Karpas-422 (cell line): ENCODE data around the gene RIPPLY2. TPM values are rescaled to one million over a fixed set of nuclear protein-coding genes. Genes with fewer than 3 reads are reported as not detected.

Experiments used
- DNase-seq: peaks from one replicate; pipeline ENCODE4 v3.0.0-alpha.2; 2015
- H2AFZ ChIP-seq: fragments of 200-600 bp; sonication (generic); 2 replicates; pipeline ENCODE4 v1.6.1; 2014; ENCODE audit warnings: antibody characterized with exemption, low read length, mixed read lengths
- H3K27ac ChIP-seq: fragments of 200-600 bp; sonication (generic); 2 replicates; pipeline ENCODE4 v1.5.1; 2014; ENCODE audit warnings: mild to moderate bottlenecking, low read length, moderate library complexity
- H3K27me3 ChIP-seq: fragments of 200-600 bp; sonication (generic); 2 replicates; pipeline ENCODE4 v1.6.1; 2014; ENCODE audit warnings: low read length, mixed read lengths
- H3K36me3 ChIP-seq: fragments of 200-600 bp; sonication (generic); 2 replicates; pipeline ENCODE4 v1.6.1; 2014; ENCODE audit warnings: low read length, mixed read lengths; ENCODE audit not compliant: insufficient read depth
- H3K4me1 ChIP-seq: fragments of 200-600 bp; sonication (generic); 2 replicates; pipeline ENCODE4 v1.6.1; 2014; ENCODE audit warnings: mild to moderate bottlenecking, low read length, mixed read lengths
- H3K4me2 ChIP-seq: fragments of 200-600 bp; sonication (generic); 2 replicates; pipeline ENCODE4 v1.6.1; 2014; ENCODE audit warnings: low read length, low read depth, mild to moderate bottlenecking; ENCODE audit not compliant: poor library complexity, severe bottlenecking
- H3K4me3 ChIP-seq: fragments of 200-600 bp; sonication (generic); 2 replicates; pipeline ENCODE4 v1.5.1; 2014; ENCODE audit warnings: mild to moderate bottlenecking, antibody characterized with exemption, low read length, mixed read lengths
- H3K79me2 ChIP-seq: fragments of 200-600 bp; sonication (generic); 2 replicates; pipeline ENCODE4 v1.6.1; 2014; ENCODE audit warnings: mild to moderate bottlenecking, low read length, mixed read lengths
- H3K9ac ChIP-seq: fragments of 200-600 bp; sonication (generic); 2 replicates; pipeline ENCODE4 v1.6.0; 2014; ENCODE audit warnings: low read length
- H3K9me2 ChIP-seq: fragments of 200-600 bp; sonication (generic), shearing (Covaris generic); replicated peaks from 2 replicates; pipeline ENCODE4 v1.6.0; 2014; ENCODE audit warnings: mild to moderate bottlenecking, low read length, moderate library complexity; ENCODE audit not compliant: insufficient read depth
- H3K9me3 ChIP-seq: fragments of 300-700, 200-600 bp; sonication (generic); 2 replicates; pipeline ENCODE4 v1.6.1; 2014; ENCODE audit warnings: low read length, mixed read lengths
- H4K20me1 ChIP-seq: fragments of 200-600 bp; sonication (generic); 2 replicates; pipeline ENCODE4 v1.6.1; 2014; ENCODE audit warnings: mild to moderate bottlenecking, antibody characterized with exemption, low read length, low read depth; ENCODE audit not compliant: insufficient read depth
- total RNA-seq: library from RNA; depleted of rRNA; stranded (reverse); fragments of >200 nt; shearing (Covaris generic); gene quantifications from 2 replicates; pipeline ENCODE4 v1.2.3, GENCODE V29; 2014; ENCODE audit warnings: low replicate concordance

The RIPPLY2 gene
- total RNA-seq, 1 experiment from 2014 or later = not detected

DNA sequence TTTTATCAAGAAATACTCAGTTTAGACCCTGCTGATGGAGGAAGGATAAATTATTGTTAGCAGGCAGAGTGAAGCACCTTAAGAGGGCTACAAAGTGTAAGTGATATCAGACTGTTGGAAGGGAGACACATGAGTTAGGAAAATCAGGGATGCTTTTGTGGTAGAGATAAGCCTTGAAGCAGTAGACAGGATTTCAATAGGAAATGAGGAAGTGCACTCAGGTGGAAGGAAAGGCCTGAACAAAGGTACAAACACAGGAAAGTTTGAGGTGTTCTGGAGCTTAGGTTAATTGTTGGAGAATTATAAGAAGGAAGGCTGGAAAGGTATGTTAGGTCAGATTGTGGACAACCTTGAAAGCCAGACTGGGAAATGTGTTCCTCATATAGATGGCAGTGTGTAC is 13.9 kb downstream of the RIPPLY2 start:
- no peak overlapping the region for H3K27ac ChIP-seq
- H3K4me1 ChIP-seq = peaks cover 14% of the 10 kb centered on the region
- no peaks in the 10 kb centered on the region for H3K27me3 ChIP-seq
- no peaks in the 10 kb centered on the region for H3K9me2 ChIP-seq
- no peaks in the 10 kb centered on the region; the same call in 1 of the 2 replicates for H4K20me1 ChIP-seq
- H3K79me2 ChIP-seq = peaks cover 99% of the 10 kb centered on the region
- no peak overlapping the region for H3K4me2 ChIP-seq
- no peak overlapping the region for H2AFZ ChIP-seq
- no peak overlapping the region for H3K4me3 ChIP-seq
- peaks cover 62% of the 10 kb centered on the region for H3K36me3 ChIP-seq
- H3K9me3 ChIP-seq = peaks cover 5% of the 10 kb centered on the region
- no peak overlapping the region for H3K9ac ChIP-seq
- DNase-seq = no peak

GRCh38 chr6:83867527-83868161 is 14.5 kb downstream of the RIPPLY2 start:
- Histone ChIP-seq H3K9me2 (no peaks in the 10 kb centered on the region), H3K4me1 (peaks cover 11% of the 10 kb centered on the region), H3K36me3 (peaks cover 62% of the 10 kb centered on the region), H3K4me2 (no peak overlapping the region), H3K9me3 (peaks cover 5% of the 10 kb centered on the region), H2AFZ (no peak overlapping the region), H3K27me3 (no peaks in the 10 kb centered on the region), H4K20me1 (peaks cover 4% of the 10 kb centered on the region; the same call in 1 of the 2 replicates), H3K9ac (no peak overlapping the region), H3K27ac (no peak overlapping the region), H3K79me2 (peaks cover 99% of the 10 kb centered on the region), H3K4me3 (no peak overlapping the region)
- DNase-seq = peak; percentile 56

- Histone ChIP-seq H3K4me1 (peaks cover 9% of the 10 kb centered on the region), H3K27ac (no peak overlapping the region), H3K9me2 (no peaks in the 10 kb centered on the region), H3K79me2 (peaks cover 98% of the 10 kb centered on the region), H3K4me2 (no peak overlapping the region), H3K36me3 (peaks cover 62% of the 10 kb centered on the region), H3K9ac (no peak overlapping the region), H3K9me3 (peaks cover 5% of the 10 kb centered on the region), H4K20me1 (peaks cover 10% of the 10 kb centered on the region; the same call in 1 of the 2 replicates), H2AFZ (no peak overlapping the region), H3K27me3 (no peaks in the 10 kb centered on the region), H3K4me3 (no peak overlapping the region)
- DNase-seq = no peak
These were observed 15.5 kb downstream of the RIPPLY2 start for GRCh38 chr6:83868639-83869038.

GRCh38 chr6:83870649-83871048 is 17.5 kb downstream of the RIPPLY2 start:
- Histone ChIP-seq H3K27ac (no peak overlapping the region), H4K20me1 (peaks cover 12% of the 10 kb centered on the region; the same call in 1 of the 2 replicates), H3K4me3 (no peak overlapping the region), H3K4me1 (peaks cover 9% of the 10 kb centered on the region), H3K9me2 (no peaks in the 10 kb centered on the region), H3K9ac (no peak overlapping the region), H3K27me3 (no peaks in the 10 kb centered on the region), H3K36me3 (peaks cover 42% of the 10 kb centered on the region), H2AFZ (no peak overlapping the region), H3K9me3 (peaks cover 5% of the 10 kb centered on the region), H3K79me2 (peaks cover 95% of the 10 kb centered on the region), H3K4me2 (no peak overlapping the region)
- no peak for DNase-seq

DNA sequence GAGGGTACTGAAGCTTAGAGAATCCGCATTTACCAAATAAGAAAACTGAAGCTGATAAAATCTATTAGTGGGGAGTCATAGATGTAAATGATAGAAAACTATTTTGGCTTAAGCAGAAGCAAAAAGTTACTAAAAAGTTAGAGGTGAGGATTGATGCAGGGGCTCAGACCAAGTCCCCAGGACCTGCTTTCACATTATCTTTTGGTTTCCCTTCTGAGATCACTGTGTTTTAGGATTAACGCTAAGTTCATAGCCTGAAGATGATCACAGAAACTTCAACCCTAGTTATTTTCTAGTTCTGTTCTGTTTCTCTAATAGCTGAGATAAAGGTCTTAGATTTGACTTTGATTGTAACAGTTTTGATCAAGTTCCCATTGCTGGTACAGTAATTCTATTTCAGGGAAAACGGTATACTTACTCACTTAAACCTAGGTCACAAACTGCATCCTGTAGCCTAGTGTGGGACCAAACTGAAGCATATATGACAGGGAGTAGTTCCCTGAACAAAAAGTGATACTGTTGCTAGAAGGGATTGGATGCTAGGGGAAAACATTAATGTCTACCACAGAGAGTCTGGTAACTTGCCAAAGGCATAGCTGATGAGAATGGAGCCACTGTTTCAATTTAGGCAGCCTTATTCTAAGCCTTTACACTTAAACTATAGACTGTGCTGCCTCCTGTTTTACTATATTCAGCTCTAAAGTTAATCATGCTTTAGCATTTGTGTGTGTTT is 19.4 kb downstream of the RIPPLY2 start:
- Histone ChIP-seq H3K27ac (no peak overlapping the region), H3K9me3 (no peaks in the 10 kb centered on the region; the same call in 1 of the 2 replicates), H2AFZ (no peak overlapping the region), H3K79me2 (peaks cover 92% of the 10 kb centered on the region), H3K36me3 (peaks cover 23% of the 10 kb centered on the region), H3K4me1 (peaks cover 16% of the 10 kb centered on the region), H3K27me3 (no peaks in the 10 kb centered on the region), H3K9me2 (no peaks in the 10 kb centered on the region), H3K9ac (no peak overlapping the region), H4K20me1 (peaks cover 12% of the 10 kb centered on the region; the same call in 1 of the 2 replicates), H3K4me3 (no peak overlapping the region), H3K4me2 (no peak overlapping the region)
- no peak for DNase-seq

DNA sequence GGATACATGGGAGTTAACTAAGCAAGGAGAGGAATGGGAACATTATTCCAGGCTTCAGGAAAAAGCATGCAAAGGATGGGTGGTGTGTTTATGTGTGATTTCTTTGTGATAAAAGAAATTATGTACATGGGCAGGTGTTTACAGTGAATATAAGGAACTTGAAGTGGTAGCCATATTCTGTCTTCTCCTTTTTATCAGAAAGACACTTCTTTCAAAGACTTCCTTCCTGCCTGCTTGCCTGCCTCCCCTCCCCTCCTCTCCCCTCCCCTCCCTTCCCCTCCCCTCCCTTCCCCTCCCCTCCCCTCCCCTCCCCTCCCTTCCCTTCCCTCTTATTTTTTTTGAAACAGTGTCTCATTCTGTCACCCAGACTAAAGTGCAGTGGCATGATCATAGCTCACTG is 20.7 kb downstream of the RIPPLY2 start:
- H3K79me2 ChIP-seq = peaks cover 92% of the 10 kb centered on the region
- H3K9me3 ChIP-seq = no peaks in the 10 kb centered on the region
- no peak overlapping the region for H3K27ac ChIP-seq
- H3K4me2 ChIP-seq = no peak overlapping the region
- no peaks in the 10 kb centered on the region for H3K9me2 ChIP-seq
- no peak overlapping the region for H3K4me3 ChIP-seq
- peaks cover 10% of the 10 kb centered on the region; the same call in 1 of the 2 replicates for H3K36me3 ChIP-seq
- H3K27me3 ChIP-seq = no peaks in the 10 kb centered on the region
- H2AFZ ChIP-seq = no peak overlapping the region
- H4K20me1 ChIP-seq = peaks cover 12% of the 10 kb centered on the region; the same call in 1 of the 2 replicates
- no peak overlapping the region for H3K9ac ChIP-seq
- DNase-seq = no peak
- peaks cover 24% of the 10 kb centered on the region for H3K4me1 ChIP-seq

- no peak overlapping the region for H3K27ac ChIP-seq
- peaks cover 92% of the 10 kb centered on the region for H3K79me2 ChIP-seq
- peaks cover 12% of the 10 kb centered on the region; the same call in 1 of the 2 replicates for H4K20me1 ChIP-seq
These were observed 22.7 kb downstream of the RIPPLY2 start for GRCh38 chr6:83875843-83876242.

DNA sequence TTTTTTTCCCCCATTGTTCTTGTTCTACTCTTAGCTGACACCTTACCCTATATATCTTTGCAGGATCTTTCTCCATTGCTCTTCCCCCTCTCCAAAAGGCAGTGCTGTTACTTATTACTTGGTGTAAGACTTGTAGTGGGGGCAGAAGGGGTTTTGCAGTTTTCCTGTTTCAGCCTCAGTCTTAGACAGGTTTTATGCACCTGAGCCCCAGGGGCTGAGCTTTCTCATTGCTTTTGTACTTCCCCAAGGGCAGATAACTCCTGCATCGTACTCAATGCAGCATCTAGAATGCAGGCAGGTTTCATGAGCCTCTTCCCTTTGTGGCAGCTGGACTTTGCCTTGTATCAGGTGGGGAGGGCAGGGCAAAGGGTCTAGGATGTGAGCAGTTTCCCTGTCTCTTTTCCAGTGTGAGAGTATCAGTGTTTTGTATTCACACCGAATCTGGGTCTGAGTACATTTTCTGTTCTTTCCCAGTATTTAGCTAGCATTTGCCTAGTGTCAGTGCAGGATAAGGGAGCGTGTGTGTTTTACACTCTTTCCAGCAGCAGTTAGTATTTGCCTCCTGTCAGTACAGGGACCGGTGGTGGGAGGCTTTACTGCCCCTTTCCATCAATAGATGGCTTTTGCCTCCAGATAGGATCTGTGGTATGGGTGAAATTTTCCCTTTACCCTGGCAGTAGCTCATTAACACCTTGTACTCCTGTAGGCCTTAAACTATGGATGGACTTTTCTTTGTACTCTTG is 25.9 kb downstream of the RIPPLY2 start:
- H4K20me1 ChIP-seq = no peaks in the 10 kb centered on the region
- no peaks in the 10 kb centered on the region for H3K9me3 ChIP-seq
- no peak overlapping the region for H3K27ac ChIP-seq
- DNase-seq = no peak
- no peak overlapping the region for H3K4me3 ChIP-seq
- H3K27me3 ChIP-seq = no peaks in the 10 kb centered on the region
- peaks cover 20% of the 10 kb centered on the region for H3K4me1 ChIP-seq
- H3K79me2 ChIP-seq = peaks cover 92% of the 10 kb centered on the region
- no peak overlapping the region for H2AFZ ChIP-seq
- no peak overlapping the region for H3K9ac ChIP-seq
- H3K36me3 ChIP-seq = no peaks in the 10 kb centered on the region
- no peaks in the 10 kb centered on the region for H3K9me2 ChIP-seq
- H3K4me2 ChIP-seq = no peak overlapping the region

More at GRCh38 chr6:83875843-83876242, 22.7 kb downstream of the RIPPLY2 start:
- Histone ChIP-seq H3K4me1 (peaks cover 29% of the 10 kb centered on the region), H3K4me3 (no peak overlapping the region), H2AFZ (no peak overlapping the region), H3K4me2 (no peak overlapping the region), H3K27me3 (no peaks in the 10 kb centered on the region), H3K9me3 (no peaks in the 10 kb centered on the region), H3K9me2 (no peaks in the 10 kb centered on the region), H3K9ac (no peak overlapping the region), H3K36me3 (peaks cover 3% of the 10 kb centered on the region; the same call in 1 of the 2 replicates)
- DNase-seq = no peak
